Measurements from ENCODE around the gene RDH8.
"Not testable (repeated sequence)": the region's sequence is repeated elsewhere in the genome, so short reads cannot be mapped to it uniquely, and the experiment has no call there.

The RDH8 gene

DNA sequence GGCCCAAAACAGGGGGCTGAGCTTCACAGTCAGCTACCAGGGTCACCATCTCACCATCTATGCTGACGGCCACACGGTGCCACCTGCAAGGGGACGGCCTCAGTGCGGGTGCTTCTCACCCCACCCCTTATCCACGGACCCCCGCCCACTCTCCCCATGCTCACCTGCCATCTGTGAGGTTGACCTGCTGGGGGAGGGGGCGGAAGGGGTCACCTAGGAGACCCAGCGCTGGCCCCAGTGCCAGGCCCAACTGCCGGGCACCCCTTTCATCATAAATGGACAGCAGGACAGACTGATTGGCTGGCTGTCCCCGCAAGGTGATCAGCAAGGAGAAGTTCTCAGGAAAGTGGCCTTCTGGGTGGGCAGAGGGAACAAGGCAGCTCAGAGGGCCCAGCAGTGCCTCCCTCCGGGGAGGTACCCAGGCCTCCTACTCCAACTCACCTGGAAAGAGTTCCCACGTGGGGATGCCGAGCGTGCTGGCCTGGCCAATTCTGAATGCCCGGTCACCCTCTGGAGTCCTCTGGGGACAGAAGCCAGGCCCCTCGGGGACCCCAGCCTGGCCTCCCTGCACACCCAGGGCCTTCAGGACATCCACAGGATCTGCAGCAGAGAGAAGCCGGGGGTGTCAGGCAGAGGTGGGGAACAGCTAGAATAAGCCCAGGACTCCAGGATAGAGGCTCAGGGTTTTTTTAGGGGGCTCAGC lies 7.5 kb upstream of the RDH8 start:
- no peak for DNase-seq (ENCODE audit: low read depth in 2 of 2)

DNA sequence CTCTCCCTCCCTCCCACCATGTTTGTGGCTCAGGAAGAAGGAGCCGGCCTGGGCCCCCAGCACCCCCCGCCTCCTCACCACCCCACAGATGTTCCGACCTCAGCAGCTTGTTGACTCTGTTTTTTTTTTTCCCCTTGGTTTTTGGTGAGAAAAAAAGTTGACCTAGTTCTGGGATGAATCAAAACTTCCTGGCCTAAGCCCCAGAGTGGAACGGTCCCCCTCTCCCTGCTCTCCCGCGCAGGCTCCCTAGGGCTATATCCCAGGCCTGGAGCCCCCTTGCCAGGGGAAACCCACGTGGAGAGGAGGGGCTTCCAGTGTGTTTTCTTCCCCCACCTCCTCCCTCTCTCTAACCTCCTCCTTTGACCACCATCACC lies 7.0 kb upstream of the RDH8 start:
- no peak for DNase-seq (ENCODE audit: low read depth in 2 of 2)

- DNase-seq (ENCODE audit: low read depth in 2 of 2), result no peak
These were observed 6.4 kb upstream of the RDH8 start for GRCh38 chr19:10006752-10007323.

- peak; percentile 42 to 48 for DNase-seq (ENCODE audit: low read depth in 2 of 2)
These were observed 5.7 kb upstream of the RDH8 start for GRCh38 chr19:10007371-10008183.

DNA sequence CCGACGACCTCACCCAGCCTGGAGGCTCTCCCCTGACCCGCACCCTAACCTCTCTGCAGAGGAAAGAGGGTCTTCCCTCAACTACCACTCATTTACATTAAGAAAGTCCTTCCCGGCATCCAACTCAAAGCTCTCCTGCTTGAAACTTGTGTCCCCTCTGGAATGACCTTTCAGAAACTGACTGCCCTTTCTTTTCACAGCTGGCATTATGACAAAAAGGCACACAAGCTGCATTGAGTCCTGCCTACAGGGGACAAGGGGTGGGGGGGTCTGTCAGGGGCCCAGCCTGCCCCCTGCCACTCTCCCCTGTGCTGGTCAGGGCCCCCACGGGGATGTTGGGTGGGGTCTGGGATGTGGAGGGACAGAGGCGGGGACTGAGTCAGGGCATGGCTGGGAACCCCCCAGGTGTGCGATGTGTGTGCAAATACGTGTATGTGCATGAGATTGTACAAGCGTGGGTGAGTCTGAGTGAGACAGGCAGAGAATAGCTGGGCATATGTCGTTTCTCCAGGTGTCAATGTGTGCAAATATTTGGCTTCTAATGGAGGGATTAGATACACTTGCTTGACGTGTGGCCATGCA lies 5.0 kb upstream of the RDH8 start:
- no peak for DNase-seq (ENCODE audit: low read depth in 2 of 2)

GRCh38 chr19:10009714-10010224 lies 3.5 kb upstream of the RDH8 start:
- no peak for DNase-seq (ENCODE audit: low read depth in 2 of 2)

- DNase-seq (ENCODE audit: low read depth in 2 of 2), result no peak
These were observed 3.0 kb upstream of the RDH8 start, which contains the start of gene COL5A3 for GRCh38 chr19:10010247-10010691. Gene COL5A3 (minus strand): TSS chr19:10010504. CDS start chr19:10010385, 119 bp downstream.

GRCh38 chr19:10010939-10011338 lies 2.3 kb upstream of the RDH8 start:
- DNase-seq (ENCODE audit: low read depth in 2 of 2), result no peak

- no peak for DNase-seq (ENCODE audit: low read depth in 2 of 2)
These were observed 1.3 kb upstream of the RDH8 start for GRCh38 chr19:10011974-10012373.

GRCh38 chr19:10013834-10014618 lies 743 bp downstream of the RDH8 start:
- no peak for DNase-seq (ENCODE audit: low read depth in 2 of 2)

GRCh38 chr19:10018263-10018662 lies 5.0 kb downstream of the RDH8 start:
- peak; percentile 40 to 49 for DNase-seq (ENCODE audit: low read depth in 2 of 2)

- DNase-seq (ENCODE audit: low read depth in 2 of 2), result no peak
These were observed 5.5 kb downstream of the RDH8 start for GRCh38 chr19:10018786-10019185.

DNA sequence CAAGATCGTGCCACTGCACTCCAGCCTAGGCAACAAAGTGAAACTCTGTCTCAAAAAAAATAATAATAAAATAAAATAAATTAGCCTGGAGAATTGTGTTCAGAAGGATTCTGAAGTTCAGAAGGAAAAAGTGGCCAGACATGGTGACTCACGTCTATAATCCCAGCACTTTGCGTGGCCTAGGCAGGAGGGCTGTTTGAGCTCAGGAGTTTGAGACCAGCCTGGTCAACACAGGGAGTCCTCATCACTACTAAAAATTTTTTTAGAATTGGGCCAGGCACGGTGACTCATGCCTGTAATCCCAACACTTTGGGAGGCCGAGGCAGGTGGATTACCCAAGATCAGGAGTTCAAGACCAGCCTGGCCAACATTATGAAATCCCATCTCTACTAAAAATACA lies 6.0 kb downstream of the RDH8 start:
- DNase-seq (ENCODE audit: low read depth in 2 of 2), result no peak

DNA sequence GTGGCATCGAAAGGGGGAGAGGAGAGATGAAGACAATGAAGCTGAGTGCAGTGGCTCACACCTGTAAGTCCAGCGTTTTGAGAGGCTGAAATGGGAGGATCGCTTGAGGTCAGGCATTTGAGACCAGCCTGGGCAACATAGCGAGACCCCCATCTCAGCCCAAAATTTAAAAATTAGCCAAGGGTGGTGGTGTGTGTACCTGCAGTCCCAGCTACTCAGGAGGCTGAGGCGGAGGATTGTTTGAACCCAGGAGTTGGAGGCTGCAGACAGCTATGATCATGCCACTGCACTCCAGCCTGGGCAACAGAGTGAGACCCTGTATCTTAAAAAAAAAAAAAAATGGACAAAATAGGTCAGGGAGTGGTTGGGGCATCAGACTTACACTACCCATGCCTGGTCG lies 7.6 kb downstream of the RDH8 start:
- DNase-seq (ENCODE audit: low read depth in 2 of 2), result no peak

GRCh38 chr19:10021446-10021845 lies 8.2 kb downstream of the RDH8 start:
- no peak for DNase-seq (ENCODE audit: low read depth in 2 of 2)

DNA sequence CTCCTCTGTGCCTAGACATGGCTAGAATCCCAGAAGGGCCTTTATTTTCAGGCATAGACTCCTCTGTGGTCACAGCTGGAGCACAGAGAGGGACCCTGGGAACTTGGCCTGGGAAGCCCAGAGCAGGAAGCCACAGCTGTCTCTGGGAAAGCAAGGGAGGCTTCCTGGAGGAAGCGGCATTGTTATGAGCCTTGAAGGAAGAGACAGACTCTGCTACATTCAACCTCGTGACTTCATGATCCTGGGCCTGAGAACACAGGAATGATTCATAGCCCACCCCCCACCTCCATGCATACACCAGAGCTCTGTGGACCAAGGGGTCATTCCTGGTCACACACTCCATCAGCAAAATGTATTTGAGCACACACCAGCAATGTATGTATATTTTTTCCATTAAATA lies 8.6 kb downstream of the RDH8 start:
- no peak for DNase-seq (ENCODE audit: low read depth in 2 of 2)

GRCh38 chr19:10023096-10023495 lies 9.8 kb downstream of the RDH8 start:
- not testable (repeated sequence) for DNase-seq (ENCODE audit: low read depth in 2 of 2)

DNA sequence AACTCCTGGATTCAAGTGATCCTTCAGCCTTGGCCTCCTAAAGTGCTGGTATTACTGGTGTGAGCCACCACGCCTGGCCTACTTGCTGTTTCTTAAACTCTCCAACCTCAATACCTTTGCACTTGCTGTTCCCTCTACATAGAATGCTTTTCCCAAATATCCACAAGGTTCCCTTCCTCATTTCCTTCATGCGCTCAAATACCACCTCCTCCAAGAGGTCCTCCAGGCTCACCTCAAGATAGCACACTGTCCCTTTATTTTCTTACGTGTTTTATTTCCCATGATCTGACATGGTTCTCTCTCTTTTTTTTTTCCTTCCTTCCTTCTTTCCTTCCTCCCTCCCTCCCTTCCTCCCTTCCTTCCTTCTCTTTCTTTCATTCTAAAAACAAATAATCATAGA lies 13.5 kb downstream of the RDH8 start:
- no peak for DNase-seq (ENCODE audit: low read depth in 2 of 2)

DNA sequence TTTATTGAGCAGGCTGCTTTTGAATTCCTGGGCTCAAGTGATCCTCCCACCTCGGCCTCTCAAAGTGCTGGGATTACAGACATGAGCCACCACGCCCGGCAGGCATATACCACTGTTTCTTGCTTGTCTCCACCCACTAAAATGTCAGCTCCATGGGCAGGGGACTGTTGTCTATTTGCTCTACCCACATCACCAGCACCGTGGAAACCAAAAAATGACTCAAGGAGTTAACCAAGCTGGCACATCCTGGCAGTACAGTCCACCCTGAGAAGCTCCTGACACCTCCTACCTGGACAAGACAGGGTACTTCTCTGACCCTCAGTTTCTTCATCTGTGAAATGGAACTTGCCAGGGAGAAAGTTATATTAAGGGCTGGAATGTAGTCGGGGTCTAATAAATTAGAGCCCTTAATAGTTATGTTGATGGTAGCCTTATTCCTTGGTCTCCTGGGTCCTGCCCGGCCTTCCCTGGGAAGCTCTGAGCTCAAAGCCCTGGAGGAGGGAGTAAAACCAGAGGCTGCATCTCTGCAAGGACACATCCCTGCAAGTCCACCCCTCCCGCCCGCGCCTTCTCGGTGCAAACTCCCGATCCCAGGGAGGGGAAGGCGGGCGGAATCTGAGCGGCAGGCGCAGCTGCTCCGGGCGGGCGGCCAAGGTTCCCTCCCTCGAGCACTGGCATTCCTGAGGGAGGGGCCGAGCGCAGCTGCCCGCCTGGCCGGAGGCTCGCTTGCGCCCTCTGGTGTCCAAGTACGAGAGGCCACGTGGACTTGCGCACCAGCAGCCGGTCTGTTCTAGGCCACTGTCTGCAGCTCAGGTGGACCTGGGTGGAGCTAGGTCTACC lies 14.1 kb downstream of the RDH8 start:
- DNase-seq (ENCODE audit: low read depth in 2 of 2), result peak; percentile 86

- DNase-seq (ENCODE audit: low read depth in 2 of 2), result no peak
These were observed 20.3 kb downstream of the RDH8 start for GRCh38 chr19:10033614-10034013.

All from fibroblast of skin of left quadriceps (primary cell).